GM23338 (cell line): ENCODE measurements around the gene NCKAP1. TPM values are rescaled to one million over a fixed set of nuclear protein-coding genes. Genes with fewer than 3 reads are reported as not detected.

ENCODE experiments used
- ATAC-seq: fragments of 200-7000 bp; cut with Tn5 transposase; 3 replicates; pipeline ENCODE4 v1.9.1; 2020
- DNase-seq: peaks from one replicate; pipeline ENCODE4 v3.0.0-alpha.2; 2015; ENCODE audit warnings: low spot score
- H2AFZ ChIP-seq: fragments of 200-600 bp; sonication (generic); 2 replicates; pipeline ENCODE4 v1.8.0; 2016; ENCODE audit warnings: antibody characterized with exemption, mild to moderate bottlenecking, moderate library complexity
- H3F3A ChIP-seq: fragments of 200-600 bp; sonication (generic); replicated peaks from 2 replicates; pipeline ENCODE4 v1.8.0; 2017; ENCODE audit warnings: antibody characterized with exemption, mixed run types, low read depth
- H3K27ac ChIP-seq: fragments of 200-600 bp; sonication (generic); 2 replicates; pipeline ENCODE4 v1.6.1; 2016; ENCODE audit warnings: low read depth
- H3K27me3 ChIP-seq: fragments of 200-600 bp; sonication (generic); 2 replicates; pipeline ENCODE4 v1.8.0; 2016; ENCODE audit warnings: mild to moderate bottlenecking, mixed run types, moderate library complexity; ENCODE audit not compliant: insufficient read depth
- H3K36me3 ChIP-seq: fragments of 200-600 bp; sonication (generic); 2 replicates; pipeline ENCODE4 v1.8.0; 2016; ENCODE audit warnings: mild to moderate bottlenecking; ENCODE audit not compliant: insufficient read depth
- H3K4me1 ChIP-seq: fragments of 200-600 bp; sonication (generic); 2 replicates; pipeline ENCODE4 v1.8.0; 2016; ENCODE audit warnings: mild to moderate bottlenecking, moderate library complexity; ENCODE audit not compliant: insufficient read depth
- H3K4me2 ChIP-seq: fragments of 200-600 bp; sonication (generic); 2 replicates; pipeline ENCODE4 v1.7.1; 2017; ENCODE audit warnings: mixed run types
- H3K4me3 ChIP-seq: fragments of 200-600 bp; sonication (generic); 2 replicates; pipeline ENCODE4 v1.6.1; 2016; ENCODE audit warnings: mixed run types
- H3K79me2 ChIP-seq: fragments of 200-600 bp; sonication (generic); replicated peaks from 2 replicates; pipeline ENCODE4 v1.8.0; 2017; ENCODE audit warnings: mild to moderate bottlenecking; ENCODE audit not compliant: insufficient read depth
- H3K9me2 ChIP-seq: fragments of 200-600 bp; sonication (generic); 2 replicates; pipeline ENCODE4 v1.8.0; 2017; ENCODE audit not compliant: insufficient read depth
- H4K20me1 ChIP-seq: fragments of 200-600 bp; sonication (generic); replicated peaks from 2 replicates; pipeline ENCODE4 v1.8.0; 2017; ENCODE audit warnings: mild to moderate bottlenecking; ENCODE audit not compliant: insufficient read depth
- H3K27ac Mint-ChIP-seq: 2 replicates; pipeline ENCODE4 v1.8.0; 2020; ENCODE audit warnings: inconsistent platforms, mild to moderate bottlenecking, moderate library complexity, mixed read lengths
- H3K27me3 Mint-ChIP-seq: 3 replicates; pipeline ENCODE4 v1.8.0; 2022; ENCODE audit warnings: low read depth, mild to moderate bottlenecking, moderate library complexity, mixed read lengths, inconsistent platforms; ENCODE audit not compliant: insufficient read depth, poor library complexity
- H3K36me3 Mint-ChIP-seq: 3 replicates; pipeline ENCODE4 v1.8.0; 2021; ENCODE audit warnings: low read depth, mild to moderate bottlenecking, inconsistent platforms, moderate library complexity, mixed read lengths
- H3K4me1 Mint-ChIP-seq: 3 replicates; pipeline ENCODE4 v1.8.0; 2020; ENCODE audit warnings: mild to moderate bottlenecking, inconsistent platforms, mixed read lengths
- H3K4me3 Mint-ChIP-seq: 3 replicates; pipeline ENCODE4 v1.8.0; 2021; ENCODE audit warnings: moderate library complexity, mild to moderate bottlenecking, inconsistent platforms, mixed read lengths
- H3K9me3 Mint-ChIP-seq: 3 replicates; pipeline ENCODE4 v1.8.0; 2020; ENCODE audit warnings: moderate library complexity, mild to moderate bottlenecking, inconsistent platforms, mixed read lengths
- ETS1 ChIP-seq: IDR thresholded peaks from 2 replicates; pipeline ENCODE4 v1.6.1; 2016; ENCODE audit warnings: antibody characterized with exemption
- EZH2 ChIP-seq: fragments of 200-600 bp; sonication (generic); IDR thresholded peaks from one replicate; pipeline ENCODE4 v1.8.0; 2017; ENCODE audit warnings: antibody characterized with exemption, mild to moderate bottlenecking, low read depth; ENCODE audit not compliant: unreplicated experiment
- EZH2phosphoT487 ChIP-seq: fragments of 200-600 bp; sonication (generic); IDR thresholded peaks from one replicate; pipeline ENCODE4 v1.8.1; 2018; ENCODE audit warnings: antibody characterized with exemption; ENCODE audit not compliant: unreplicated experiment
- NANOG ChIP-seq: IDR thresholded peaks from 2 replicates; pipeline ENCODE4 v1.6.1; 2016; ENCODE audit warnings: antibody characterized with exemption, borderline replicate concordance
- POLR2AphosphoS5 ChIP-seq: IDR thresholded peaks from 2 replicates; pipeline ENCODE4 v1.6.1; 2016; ENCODE audit warnings: antibody characterized with exemption, low read depth
- REST ChIP-seq: IDR thresholded peaks from one replicate; pipeline ENCODE4 v1.6.1; 2018; ENCODE audit warnings: antibody characterized with exemption; ENCODE audit not compliant: unreplicated experiment
- STAT1 ChIP-seq: IDR thresholded peaks from one replicate; pipeline ENCODE4 v1.6.1; 2016; ENCODE audit warnings: antibody characterized with exemption; ENCODE audit not compliant: unreplicated experiment
- ZNF114 ChIP-seq: fragments of 250-450 bp; sonication (Bioruptor Pico); IDR thresholded peaks from 2 replicates; pipeline ENCODE4 v1.5.0; 2020; ENCODE audit warnings: mild to moderate bottlenecking, moderate library complexity
- ZNF331 ChIP-seq: fragments of 250-450 bp; sonication (Bioruptor Pico); IDR thresholded peaks from 2 replicates; pipeline ENCODE4 v1.5.0; 2020; ENCODE audit warnings: low read depth, mild to moderate bottlenecking, moderate library complexity
- polyA plus RNA-seq: library from polyadenylated mRNA; unstranded; fragments of >200 nt; fragmentation: Nextera tagmentation; extraction: Ambion mirVana; gene quantifications from 2 replicates; pipeline ENCODE4 v1.2.1, GENCODE V29; 2016
- total RNA-seq: library from RNA; depleted of rRNA; stranded (reverse); fragments of >200 nt; shearing (Covaris generic); gene quantifications from 2 replicates; pipeline ENCODE4 v1.2.3, GENCODE V29; 2014

Gene NCKAP1
- total and polyA plus RNA-seq, 2 experiments from 2014 or later, result 53.8 to 157 TPM

- TF ChIP-seq POLR2AphosphoS5 (no peak), EZH2 (no peak), ZNF114 (CRISPR knock-in tag) (no peak), ZNF331 (CRISPR knock-in tag) (no peak), STAT1 (no peak), ETS1 (no peak), EZH2phosphoT487 (no peak), REST (no peak)
Measured at GRCh38 chr2:182915369-182916326, 122.6 kb downstream of the NCKAP1 start (continued).

GRCh38 chr2:182914852-182915251 lies 123.4 kb downstream of the NCKAP1 start:
- H3K79me2 ChIP-seq, result no peaks in the 10 kb centered on the region
- H4K20me1 ChIP-seq, result no peaks in the 10 kb centered on the region
- Mint-ChIP-seq H3K4me1 (peaks cover 14% of the 10 kb centered on the region), H3K4me3 (no peak overlapping the region), H3K27ac (no peak overlapping the region), H3K27me3 (peaks cover under 1% of the 10 kb centered on the region), H3K36me3 (peaks cover 13% of the 10 kb centered on the region; the same call in 1 of the 3 replicates), H3K9me3 (no peaks in the 10 kb centered on the region)
- no peak for DNase-seq
- peak overlapping the region; percentile 42; the same call in 1 of the 2 replicates for H3K27ac ChIP-seq
- no peaks in the 10 kb centered on the region for H3F3A ChIP-seq
- H3K4me3 ChIP-seq, result no peak overlapping the region
- no peaks in the 10 kb centered on the region for H3K27me3 ChIP-seq
- H2AFZ ChIP-seq, result no peak overlapping the region
- TF ChIP-seq POLR2AphosphoS5 (no peak), EZH2phosphoT487 (no peak), NANOG (no peak), EZH2 (no peak), REST (no peak)
- H3K4me1 ChIP-seq, result peaks cover 8% of the 10 kb centered on the region; the same call in 1 of the 2 replicates
- H3K9me2 ChIP-seq, result no peaks in the 10 kb centered on the region
- no peak for ATAC-seq
- H3K36me3 ChIP-seq, result peaks cover 9% of the 10 kb centered on the region; the same call in 1 of the 2 replicates
- no peak overlapping the region for H3K4me2 ChIP-seq
